ENCODE results near the gene TRIO.

Gene TRIO

DNA sequence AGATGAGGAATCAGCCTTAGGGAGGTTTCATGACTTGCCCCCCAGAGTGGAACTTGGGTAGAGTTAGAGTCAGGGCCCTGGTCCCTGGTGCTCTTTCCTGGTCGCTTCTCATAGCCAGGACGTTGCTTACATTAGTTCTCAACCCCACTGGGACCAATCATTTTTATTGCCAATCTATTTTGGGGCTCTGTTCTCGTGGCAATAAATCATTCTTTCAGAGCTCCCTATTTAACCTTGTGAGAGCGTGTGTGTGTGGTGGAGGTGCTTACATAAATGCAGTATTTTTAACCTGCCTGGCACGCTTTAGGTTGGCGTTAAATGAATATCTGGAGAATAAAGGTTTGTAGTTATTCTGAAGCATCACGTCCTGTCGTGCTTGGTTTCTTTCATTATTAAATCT lies 4.1 kb downstream of the TRIO start:
- no peak for DNase-seq (ENCODE audit: low read depth)

DNA sequence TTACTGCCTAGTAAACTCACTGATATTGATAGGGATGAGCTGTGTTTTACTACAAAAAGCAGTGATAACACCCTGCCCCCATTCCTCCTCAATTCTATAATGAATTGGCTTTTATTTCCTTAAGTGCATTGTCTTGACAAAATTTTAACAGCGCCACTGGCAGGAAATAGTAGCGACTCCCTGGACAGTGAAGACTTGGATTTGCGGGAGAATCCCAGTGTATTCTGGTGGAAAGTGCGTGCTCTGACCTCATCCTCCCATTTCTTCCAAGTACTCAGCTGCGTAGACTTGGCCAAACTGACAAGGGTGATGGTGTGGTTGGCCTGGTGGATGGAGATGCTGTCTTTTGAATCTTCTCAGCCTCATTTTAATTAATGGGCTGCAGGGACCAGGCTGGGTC lies 5.3 kb downstream of the TRIO start:
- no peak for DNase-seq (ENCODE audit: low read depth)

DNA sequence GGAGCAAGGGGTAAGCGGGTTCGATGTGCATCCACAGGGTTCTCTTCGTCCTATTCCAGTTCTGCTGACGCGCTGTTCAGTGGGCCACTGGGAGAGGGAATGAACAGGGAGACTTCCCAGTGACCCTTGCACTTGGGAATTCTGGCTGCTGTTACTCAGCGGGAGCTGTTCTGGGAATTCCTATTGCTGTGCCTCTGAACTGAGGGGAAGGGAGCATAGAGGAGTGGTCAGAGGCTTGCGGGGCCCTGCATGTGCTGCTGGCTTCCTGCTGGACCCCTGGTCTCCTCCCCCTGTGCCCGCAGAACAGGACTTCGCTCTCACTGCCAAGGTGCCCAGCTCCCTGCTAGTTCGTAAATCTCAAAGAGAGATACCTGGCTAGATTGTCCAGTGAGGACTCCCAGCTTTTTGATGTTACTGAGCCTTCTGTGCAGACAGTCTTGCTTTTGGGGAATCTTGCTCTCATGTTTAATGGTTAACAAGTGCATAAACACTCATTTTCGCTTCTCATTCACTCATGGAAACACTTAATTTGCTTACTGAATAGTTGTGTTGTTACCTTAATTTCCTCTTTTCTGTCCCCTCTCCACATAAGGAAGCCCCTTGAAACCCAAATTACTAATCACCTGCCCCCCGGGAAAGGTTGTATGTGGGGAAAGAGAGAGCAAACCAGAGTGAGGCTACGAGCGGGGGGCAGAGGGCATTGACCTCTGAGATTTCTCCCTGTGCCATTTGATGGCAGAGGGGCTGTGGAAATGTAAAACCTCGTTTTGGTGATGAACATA lies 5.9 kb downstream of the TRIO start:
- DNase-seq (ENCODE audit: low read depth) = no peak

DNA sequence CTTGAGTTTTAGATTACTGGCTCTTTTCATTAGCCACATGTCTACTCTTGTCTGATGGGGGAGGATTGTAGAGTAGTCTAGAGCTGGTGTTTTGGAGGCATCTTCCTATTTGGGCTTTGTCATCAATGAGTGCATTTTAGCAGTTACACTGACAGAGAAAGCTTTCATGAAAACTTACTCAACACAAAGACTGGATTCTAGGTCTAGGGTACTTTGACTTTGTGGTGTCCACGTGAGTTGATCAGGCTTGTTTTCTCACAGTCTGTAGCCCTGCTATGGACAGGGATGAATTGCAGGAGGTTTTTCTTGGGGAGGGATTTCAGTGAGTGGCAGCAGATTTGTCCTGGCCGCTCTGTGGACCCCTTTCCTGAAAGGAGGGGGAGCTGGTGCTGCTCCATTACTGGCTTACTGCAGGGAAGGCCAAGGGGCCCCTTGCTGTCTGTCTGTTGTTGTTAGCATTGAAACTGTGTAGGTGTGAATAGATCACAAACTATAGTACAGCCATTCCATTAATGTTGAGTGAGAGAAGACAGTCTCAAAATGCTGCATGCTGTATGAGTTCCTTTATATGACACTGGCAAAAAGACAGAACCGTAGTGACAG lies 6.6 kb downstream of the TRIO start:
- DNase-seq (ENCODE audit: low read depth) = no peak

DNA sequence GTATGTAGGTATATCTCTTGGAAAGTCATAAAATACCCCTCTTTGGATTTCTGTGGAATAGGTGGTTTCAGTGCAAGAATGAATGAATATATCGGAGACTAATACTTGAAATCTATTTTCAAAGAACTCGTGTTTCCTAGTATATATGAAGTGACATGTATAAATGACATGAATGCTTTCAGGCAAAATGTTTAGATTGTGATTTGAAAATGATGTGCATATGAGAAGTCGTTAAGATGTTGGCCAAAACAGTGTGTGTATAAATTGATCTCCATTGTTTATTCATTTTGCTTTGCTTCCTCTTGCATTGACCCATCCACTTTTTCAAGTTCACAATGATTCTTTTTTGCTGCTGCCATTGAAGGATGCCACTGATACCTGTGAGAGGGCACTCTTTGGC lies 8.3 kb downstream of the TRIO start:
- no peak for DNase-seq (ENCODE audit: low read depth)

DNA sequence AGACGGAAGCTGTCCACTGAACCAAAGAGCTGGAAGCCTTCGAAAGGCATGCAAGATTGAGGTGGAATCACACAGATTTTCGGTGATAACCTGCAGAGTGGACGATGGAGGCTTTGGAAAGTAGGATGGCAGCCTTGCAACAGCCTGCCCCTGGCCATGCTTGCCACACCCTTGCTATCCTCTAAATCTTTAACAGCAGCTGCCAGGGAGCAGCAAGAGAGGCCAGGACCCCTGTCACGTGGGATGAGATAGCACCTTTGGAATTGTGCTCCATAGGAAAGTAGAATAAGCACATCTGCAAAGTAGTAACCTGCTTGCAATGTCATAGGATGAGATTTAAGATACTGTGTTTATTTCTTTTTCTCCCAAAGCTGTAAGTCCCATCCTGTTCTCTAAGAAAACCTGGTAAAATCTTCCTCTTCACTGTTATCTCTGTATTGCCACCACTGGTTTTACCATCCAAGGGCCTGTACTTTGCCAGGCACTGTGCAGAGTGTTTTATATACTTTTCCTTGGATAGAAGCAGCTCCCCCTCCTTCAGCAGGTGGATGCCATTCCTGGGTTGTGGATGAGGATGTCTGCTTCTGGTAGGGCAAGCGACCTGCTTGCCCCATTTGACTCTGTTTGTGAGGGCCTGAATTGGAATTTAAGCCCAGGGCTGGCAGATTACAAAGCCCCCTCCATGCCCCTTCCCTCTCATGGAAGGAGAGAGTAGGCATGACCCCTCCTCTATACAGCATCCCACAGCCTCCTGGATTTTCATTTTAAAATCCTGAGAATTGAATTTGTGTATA lies 10.1 kb downstream of the TRIO start:
- no peak for DNase-seq (ENCODE audit: low read depth)

DNA sequence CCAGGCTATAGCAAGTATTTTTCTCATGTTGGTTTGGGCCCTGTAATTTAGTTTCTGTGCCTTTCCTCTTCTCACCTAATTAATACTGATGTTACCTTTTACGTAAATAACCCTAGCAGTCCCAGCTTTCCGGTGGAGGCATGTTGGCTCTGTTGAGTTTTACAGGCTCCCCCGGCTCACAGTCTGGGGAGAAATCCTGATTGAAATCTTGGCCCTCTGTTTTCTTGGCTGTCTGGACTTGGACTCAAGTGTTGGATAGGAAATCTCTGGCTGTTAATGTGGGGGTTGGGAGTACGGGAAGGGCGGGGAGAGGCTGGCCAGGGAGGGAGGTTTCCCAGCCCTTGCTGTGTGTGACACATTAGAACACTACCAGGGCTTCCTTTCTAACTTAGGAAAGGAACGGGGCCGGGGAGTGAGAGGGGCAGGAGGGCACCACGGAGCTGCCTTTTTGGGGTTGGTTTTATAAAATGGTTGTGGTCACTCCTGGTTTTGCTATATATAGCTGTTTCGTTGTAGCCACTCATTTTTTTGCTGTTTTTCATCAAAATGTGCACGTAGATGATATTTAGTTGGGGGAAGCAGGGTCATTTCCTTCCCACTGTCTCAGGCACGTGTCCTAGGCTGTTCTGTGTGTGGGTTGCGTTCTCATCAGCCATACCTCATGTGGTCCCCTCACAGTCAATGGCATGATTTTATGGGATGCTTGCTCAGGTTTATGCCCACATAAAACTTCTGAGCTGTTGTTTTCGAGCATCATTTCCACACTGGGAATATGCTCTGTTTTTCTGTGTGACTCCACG lies 11.0 kb downstream of the TRIO start:
- DNase-seq (ENCODE audit: low read depth) = no peak

DNA sequence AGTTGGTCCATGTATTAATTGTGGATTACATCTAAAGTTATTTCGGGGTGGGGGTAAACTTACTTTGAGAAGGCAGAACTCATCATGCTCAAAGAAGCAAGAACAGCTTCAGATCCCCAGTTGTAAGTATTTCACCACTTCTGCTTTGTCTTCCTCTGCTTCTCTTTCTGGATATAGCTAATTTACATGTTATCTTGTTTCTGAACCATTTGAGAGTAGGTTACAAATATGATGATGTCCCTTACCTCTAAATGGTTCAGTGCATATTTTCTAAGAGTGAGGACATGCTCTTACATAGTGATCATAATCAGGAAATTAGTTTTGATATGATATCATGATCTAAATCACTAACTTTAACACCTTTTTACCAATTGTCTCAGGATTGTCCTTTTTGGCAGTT lies 11.9 kb downstream of the TRIO start:
- DNase-seq (ENCODE audit: low read depth) = no peak

DNA sequence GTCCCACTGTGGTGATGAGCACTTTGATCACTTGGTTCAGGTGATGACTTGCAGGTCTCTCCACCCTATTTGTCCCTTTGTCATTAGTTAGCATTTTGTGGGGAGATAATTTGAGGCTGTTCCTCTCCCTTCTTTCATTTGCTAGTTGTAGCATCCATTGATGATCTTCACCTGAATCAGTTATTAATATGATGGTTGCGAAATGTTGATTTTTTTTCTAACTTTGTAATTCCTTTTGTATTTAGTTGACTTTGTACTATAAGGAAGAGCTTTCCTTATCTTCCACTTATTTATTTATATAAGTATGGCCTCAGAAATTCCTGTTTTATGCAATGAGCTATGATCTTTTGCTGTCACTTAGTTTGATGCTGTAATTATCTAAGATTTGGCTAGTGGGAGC lies 12.6 kb downstream of the TRIO start:
- DNase-seq (ENCODE audit: low read depth) = no peak

DNA sequence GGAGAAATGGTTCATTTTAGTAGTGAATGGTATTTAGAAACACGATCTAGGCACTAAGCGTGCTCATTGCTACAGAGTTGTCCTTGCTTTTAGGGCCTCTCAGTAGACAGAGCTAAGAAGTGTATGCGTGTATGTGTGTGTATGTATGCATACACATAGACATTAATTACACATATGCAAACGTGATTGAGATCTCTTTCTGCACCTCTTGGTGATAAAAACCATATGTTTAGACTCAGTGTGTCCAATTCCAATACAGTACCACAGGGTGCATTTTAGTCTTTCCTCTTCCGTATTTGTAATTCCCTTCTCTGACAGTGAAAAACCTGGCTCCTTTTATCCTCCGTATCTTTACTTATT lies 13.1 kb downstream of the TRIO start:
- DNase-seq (ENCODE audit: low read depth) = no peak

DNA sequence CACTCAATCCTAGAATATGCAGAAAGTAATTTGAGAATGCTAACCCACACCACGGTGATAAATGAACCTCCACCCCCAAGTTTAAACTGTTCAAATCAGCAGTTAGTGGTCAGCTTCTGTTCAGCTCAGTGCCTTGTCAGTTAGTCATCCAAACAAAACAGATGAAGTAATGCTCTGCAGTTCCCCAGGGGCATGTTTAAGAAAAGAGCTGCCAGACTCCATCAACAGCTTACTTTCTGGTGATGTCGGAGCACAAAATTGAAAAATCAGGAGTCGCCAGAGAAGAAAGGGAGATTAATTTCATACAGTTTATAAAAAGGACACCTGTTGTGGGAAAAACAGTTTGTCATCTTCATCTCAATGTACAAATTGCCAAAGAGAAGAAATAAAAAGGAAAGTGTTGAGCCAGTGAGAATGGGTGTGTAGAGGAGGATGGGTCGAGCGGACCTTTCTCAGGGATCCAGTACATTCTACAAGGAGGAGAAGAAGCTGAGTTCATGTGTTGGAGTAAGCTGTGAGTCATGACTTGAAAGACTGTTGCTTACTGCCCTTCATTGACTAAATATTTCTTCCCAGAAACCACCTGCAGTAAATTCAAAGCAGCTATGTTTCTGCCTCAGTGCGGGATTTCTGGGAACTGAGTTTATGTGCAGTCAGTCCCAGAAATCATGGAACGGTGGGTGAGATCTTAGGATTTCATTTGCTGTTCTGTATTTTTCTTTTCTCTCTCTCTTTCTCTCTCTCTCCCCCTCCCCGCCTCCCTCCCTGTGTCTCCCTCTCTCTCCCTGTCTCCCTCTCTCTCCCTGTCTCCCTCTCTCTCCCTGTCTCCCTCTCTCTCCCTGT lies 13.7 kb downstream of the TRIO start:
- no peak for DNase-seq (ENCODE audit: low read depth)

DNA sequence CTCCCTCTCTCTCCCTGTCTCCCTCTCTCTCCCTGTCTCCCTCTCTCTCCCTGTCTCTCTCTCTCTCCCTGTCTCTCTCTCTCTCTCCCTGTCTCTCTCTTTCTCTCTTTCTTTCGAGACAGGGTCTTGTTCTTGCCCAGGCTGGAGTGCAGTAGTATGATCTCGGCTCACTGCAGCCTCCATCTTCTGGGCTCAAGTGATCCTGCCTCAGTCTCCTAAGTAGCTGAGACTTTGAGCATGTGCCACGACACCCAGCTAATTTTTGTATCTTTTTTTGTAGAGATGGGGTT lies 14.3 kb downstream of the TRIO start:
- no peak for DNase-seq (ENCODE audit: low read depth)

DNA sequence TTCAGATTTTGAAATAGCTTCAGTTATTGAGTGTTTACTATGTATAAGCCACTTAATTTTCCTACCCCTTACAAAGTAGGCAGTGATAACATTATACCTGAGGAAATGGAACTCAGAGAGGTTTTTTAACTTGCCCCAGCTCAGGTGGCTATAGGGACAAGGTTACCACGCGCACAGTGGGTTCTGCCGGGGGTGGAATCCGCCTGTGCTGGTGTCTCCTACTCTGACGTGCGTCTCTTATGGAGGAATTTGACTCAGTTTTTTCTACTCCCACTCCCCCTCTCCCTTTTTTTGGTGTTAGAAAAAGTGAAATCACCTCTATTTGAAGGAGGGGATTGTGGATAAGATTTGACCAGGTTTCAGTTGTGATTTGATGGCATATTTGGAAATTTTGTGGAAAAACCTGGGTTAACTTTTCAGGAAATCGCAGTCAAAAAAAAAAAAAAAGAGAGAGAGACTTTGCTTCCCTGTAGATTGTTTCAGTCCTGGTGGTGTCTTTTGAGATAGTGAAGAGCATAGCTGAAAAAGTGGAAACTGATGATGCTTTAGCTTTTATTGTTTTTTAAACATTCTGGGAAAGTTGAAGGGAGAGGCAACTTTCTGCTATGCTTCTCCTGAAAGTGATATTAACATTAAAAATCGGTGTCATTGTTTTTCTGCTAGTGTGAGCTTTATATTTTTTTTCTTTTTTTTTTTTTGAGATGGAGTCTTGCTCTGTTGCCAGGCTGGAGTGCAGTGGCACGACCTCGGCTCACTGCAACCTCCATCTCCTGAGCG lies 15.9 kb downstream of the TRIO start:
- DNase-seq (ENCODE audit: low read depth) = no peak

DNA sequence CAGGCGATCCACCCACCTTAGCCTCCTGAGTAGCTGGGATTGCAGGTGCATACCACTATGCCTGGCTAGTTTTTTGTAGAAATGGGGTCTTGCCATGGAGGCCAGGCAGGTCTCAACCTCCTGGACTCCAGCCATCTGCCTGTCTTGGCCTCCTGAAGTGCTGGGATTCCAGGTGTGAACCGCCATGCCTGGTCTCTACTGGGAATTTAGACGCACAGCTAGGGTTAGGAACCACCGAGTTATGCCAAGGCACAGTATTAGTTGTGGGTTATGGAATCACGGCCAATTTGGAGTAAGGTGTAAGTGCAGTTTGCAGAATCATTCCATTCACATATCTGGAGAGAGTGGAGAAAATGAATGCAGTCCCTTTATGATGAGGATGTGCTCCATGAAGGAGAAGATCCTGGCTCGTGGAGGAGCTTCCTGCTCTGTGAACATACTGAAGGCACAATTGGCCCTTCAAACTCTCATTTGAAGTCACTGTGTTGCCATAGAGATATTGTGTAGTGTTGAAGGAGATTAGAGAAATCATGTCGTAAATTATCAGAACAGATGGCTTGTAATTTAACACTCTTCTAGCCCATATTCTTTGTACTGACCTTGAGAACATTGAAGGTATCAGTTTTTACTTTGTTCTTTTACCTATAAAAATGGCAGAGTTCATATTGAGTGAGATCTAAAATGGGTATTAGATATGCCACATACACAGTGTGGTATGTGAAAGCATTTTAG lies 18.8 kb downstream of the TRIO start:
- DNase-seq (ENCODE audit: low read depth) = no peak

DNA sequence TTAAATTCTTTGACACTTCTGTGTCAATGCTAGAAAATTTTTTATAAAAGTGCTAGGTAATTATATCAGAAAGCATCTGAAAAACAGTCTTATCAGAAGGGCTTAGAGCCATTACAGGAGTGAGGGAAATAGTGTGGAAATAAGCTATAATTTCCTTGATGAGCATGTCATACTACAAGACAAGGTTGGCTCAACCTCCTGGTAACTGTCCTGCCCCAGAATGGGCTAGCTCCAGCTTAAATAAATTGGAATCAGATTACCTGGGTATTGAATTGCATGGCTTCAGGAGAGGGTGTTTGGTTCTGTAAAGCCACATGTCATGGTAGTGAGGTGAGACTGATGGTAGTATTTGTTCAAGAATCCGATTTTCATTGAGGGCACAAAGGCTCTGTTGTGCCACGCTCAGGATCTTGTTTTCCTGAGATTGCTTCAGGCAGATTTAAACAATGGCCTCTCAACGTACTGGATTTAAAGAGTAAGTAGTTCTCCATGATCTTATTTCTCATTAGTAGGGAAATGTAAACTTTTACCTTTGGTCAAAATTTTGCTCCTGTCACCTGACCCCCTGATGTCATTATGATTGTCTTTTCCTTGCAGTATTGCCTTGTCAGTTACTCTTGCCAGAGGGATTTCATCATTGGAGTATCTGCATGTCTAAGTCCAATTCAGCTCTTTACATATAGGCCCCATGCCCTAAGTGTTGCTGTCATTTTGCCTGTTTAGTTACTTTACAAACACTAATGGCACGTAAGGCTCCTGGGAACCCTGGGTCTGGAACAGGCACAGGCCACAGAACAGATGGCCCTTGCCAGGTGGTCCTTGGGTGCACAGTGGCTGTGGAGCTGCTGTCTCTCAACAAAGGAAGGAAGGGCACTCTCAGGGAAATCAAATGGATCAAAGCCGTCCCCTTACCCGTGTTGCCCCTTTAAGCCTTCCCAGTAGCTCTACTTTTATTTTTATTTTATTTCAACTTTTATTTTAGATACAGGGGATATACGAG lies 21.3 kb downstream of the TRIO start:
- no peak for DNase-seq (ENCODE audit: low read depth)

DNA sequence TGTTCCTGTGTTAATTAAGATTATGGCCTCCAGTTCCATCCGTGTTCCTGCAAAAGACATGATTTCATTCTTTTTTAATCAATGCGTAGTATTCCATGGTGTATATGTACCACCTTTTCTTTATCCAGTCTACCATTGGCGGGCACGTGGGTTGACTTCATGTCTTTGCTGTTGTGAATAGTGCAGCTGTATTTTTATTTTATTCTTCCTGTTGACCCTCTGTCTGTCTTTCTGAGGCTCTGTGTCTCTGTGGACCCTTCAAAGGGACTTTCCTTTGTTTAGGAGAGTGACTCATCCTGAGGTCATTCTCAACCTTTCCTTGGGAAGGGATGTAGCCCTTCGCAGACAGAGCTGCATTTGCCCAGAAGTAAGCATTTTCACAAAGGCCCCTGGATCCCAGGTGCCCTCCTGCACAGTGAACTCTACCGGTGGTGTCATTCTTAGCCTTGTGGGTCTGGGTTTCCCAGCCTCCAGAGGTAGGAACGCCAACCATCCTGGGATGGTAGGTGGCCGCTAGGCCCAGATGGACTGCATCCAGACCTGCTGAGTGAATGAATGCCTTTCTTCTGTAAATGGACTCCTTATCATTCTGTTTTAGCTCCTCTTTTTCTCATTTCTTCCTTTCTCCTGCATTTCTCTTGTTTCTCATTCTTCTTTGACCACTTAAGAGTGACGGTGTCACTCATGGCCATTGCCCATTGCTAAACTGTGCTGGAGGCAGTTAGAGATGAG lies 22.4 kb downstream of the TRIO start:
- no peak for DNase-seq (ENCODE audit: low read depth)

DNA sequence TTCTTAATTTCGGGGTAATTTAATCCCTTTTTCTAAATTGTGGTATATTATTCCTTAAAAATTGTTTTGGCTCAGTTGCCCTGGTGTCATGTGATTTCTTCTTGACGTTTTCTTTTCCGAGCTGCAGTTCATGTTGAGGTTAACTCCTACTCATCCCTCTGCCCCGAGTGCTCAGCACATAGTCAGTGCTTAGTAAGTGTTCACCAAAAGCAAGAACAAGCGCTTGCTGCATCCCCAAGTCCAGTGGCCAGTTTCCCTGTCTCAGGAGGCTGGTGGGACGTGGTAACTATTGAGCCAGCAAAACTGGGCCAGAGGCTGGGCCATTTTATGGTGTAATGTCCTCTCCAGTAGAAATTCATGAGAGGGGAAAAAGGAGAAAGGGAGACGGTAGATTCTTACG lies 23.3 kb downstream of the TRIO start:
- DNase-seq (ENCODE audit: low read depth) = no peak

DNA sequence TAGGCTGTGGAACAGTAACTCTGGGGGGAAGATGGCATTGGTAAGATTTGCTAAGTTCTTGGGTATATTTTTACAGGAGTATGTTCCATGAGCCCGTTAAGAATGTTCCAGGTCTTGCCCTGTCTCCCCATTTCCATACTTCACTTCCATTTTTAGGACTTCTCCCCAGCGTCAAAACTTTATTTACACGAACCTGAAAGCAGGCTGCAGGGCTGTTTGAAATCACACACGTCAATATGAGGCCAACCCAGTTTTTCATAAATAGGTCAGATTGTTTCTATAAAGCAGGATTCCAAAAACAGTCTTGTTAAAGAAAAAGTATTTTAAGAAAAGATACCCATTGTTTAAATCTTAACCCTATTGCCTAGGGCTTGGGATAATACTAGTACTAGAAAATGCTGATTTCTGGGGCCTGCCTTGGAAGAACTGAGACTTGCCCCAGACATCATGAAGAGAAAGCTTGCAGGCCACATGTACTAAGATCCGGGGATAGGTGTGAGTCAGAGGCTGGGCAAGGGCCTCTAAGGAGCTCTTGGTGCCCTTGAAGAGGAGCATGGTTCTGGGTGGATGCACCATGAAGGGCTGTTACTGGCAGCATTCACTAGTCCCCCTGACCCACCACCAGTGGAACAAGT lies 24.2 kb downstream of the TRIO start:
- no peak for DNase-seq (ENCODE audit: low read depth)
